H1 (cell line): ENCODE results near the gene TMEM181. TPM values are rescaled to one million over a fixed set of nuclear protein-coding genes. Genes with fewer than 3 reads are reported as not detected.

ENCODE experiments used
- CTCF ChIA-PET: fragments of 300-600 bp; sonication (Branson Sonifier 250); formaldehyde crosslinking; loops from one replicate; lab custom pipeline; 2021; ENCODE audit not compliant: partially characterized antibody; lab: Charles Lee
- POLR2A ChIA-PET: fragments of 300-600 bp; sonication (Branson Sonifier 250); formaldehyde crosslinking; loops from one replicate; lab custom pipeline; 2021; ENCODE audit warnings: inconsistent platforms; ENCODE audit not compliant: partially characterized antibody; lab: Charles Lee
- DNase-seq, 2 experiments: peaks; one replicate each; pipeline versions ENCODE4 v3.0.0 to v3.0.0-alpha.2; 2010 to 2022; ENCODE audit warnings: low spot score in 2 of 2, low read depth in 1 of 2, mixed read lengths in 1 of 2
- FAIRE-seq: peaks from 2 replicates; lab custom pipeline; 2011; peaks lifted over from hg19 to GRCh38; lab: Jason Lieb, UNC
- H2AFZ ChIP-seq: 2 replicates; pipeline ENCODE4 v1.8.1; 2012; ENCODE audit warnings: low read length, inconsistent platforms
- H2AK5ac ChIP-seq: 2 replicates; pipeline ENCODE4 v1.6.1; 2013; ENCODE audit warnings: low read depth, low read length
- H2BK120ac ChIP-seq: replicated peaks from 2 replicates; pipeline ENCODE3; 2013; ENCODE audit warnings: low read depth, low read length, inconsistent platforms
- H2BK12ac ChIP-seq: 2 replicates; pipeline ENCODE4 v1.6.1; 2013; ENCODE audit warnings: low read depth, low read length
- H2BK15ac ChIP-seq: 2 replicates; pipeline ENCODE4 v1.6.1; 2013; ENCODE audit warnings: low read length
- H2BK20ac ChIP-seq: 2 replicates; pipeline ENCODE4 v1.6.1; 2013; ENCODE audit warnings: low read length
- H2BK5ac ChIP-seq: 2 replicates; pipeline ENCODE4 v1.6.1; 2013; ENCODE audit warnings: low read depth, low read length
- H3K14ac ChIP-seq: 2 replicates; pipeline ENCODE4 v1.6.1; 2013; ENCODE audit warnings: inconsistent platforms; ENCODE audit not compliant: insufficient read length
- H3K18ac ChIP-seq: 2 replicates; pipeline ENCODE4 v1.6.1; 2013; ENCODE audit warnings: low read length; ENCODE audit errors: extremely low read depth
- H3K23ac ChIP-seq: 2 replicates; pipeline ENCODE4 v1.6.1; 2013; ENCODE audit warnings: inconsistent platforms; ENCODE audit not compliant: insufficient read length
- H3K23me2 ChIP-seq: 2 replicates; pipeline ENCODE4 v1.6.1; 2013; ENCODE audit warnings: low read depth, low read length
- H3K27ac ChIP-seq: 2 replicates; pipeline ENCODE4 v1.6.1; 2011; ENCODE audit warnings: low read depth, low read length, inconsistent platforms
- H3K27me3 ChIP-seq, 4 experiments: replicated peaks in 1 of 4; 1 replicate in 1 of 4; 2 replicates in 3 of 4; pipeline versions ENCODE4 v1.6.1 to v1.8.1; 2011 to 2013; ENCODE audit warnings: low read length in 3 of 4, mild to moderate bottlenecking in 3 of 4, inconsistent platforms in 2 of 4, mixed read lengths in 2 of 4, moderate library complexity in 1 of 4; ENCODE audit not compliant: control insufficient read depth in 3 of 4, insufficient read depth in 3 of 4; ENCODE audit errors: extremely low read depth in 1 of 4
- H3K36me3 ChIP-seq, 4 experiments: 2 replicates each; pipeline versions ENCODE4 v1.6.1 to v1.8.1; 2011 to 2013; ENCODE audit warnings: mild to moderate bottlenecking in 4 of 4, low read length in 3 of 4, moderate library complexity in 2 of 4, control low read depth in 1 of 4, inconsistent platforms in 1 of 4; ENCODE audit not compliant: insufficient read depth in 4 of 4, control insufficient read depth in 2 of 4
- H3K4ac ChIP-seq: replicated peaks from 2 replicates; pipeline ENCODE3; 2013; ENCODE audit warnings: low read length, low read depth, mixed read lengths, inconsistent platforms; ENCODE audit not compliant: insufficient read length
- H3K4me1 ChIP-seq, 4 experiments: replicated peaks in 1 of 4; 1 replicate in 1 of 4; 2 replicates in 3 of 4; pipeline versions ENCODE4 v1.6.1 to v1.8.1; 2011 to 2013; ENCODE audit warnings: low read length in 3 of 4, inconsistent platforms in 2 of 4, mixed read lengths in 1 of 4; ENCODE audit not compliant: insufficient read depth in 4 of 4, control insufficient read depth in 3 of 4
- H3K4me2 ChIP-seq, 2 experiments: 2 replicates each; pipeline versions ENCODE4 v1.6.1 to v1.8.1; 2011 to 2013; ENCODE audit warnings: low read depth in 2 of 2, low read length in 2 of 2, control low read depth in 1 of 2, inconsistent platforms in 1 of 2, mild to moderate bottlenecking in 1 of 2; ENCODE audit not compliant: insufficient read depth in 1 of 2
- H3K4me3 ChIP-seq, 4 experiments: fragments of 200-600, 300-600 bp in 1 of 4; sonication (generic), shearing (Covaris generic), sonication (Bioruptor Twin) in 1 of 4; 2 replicates each; pipeline versions ENCODE4 v1.5.1 to v1.8.1; 2011 to 2016; ENCODE audit warnings: low read length in 4 of 4, low read depth in 3 of 4, control low read depth in 2 of 4, inconsistent platforms in 2 of 4, mild to moderate bottlenecking in 2 of 4, mixed read lengths in 1 of 4, moderate library complexity in 1 of 4; ENCODE audit not compliant: insufficient read depth in 2 of 4; ENCODE audit errors: extremely low read depth in 1 of 4
- H3K56ac ChIP-seq: replicated peaks from 2 replicates; pipeline ENCODE3; 2013; ENCODE audit warnings: low read depth, mild to moderate bottlenecking, mixed read lengths, low read length, inconsistent platforms; ENCODE audit not compliant: insufficient read length
- H3K79me1 ChIP-seq: 2 replicates; pipeline ENCODE4 v1.6.1; 2013; ENCODE audit warnings: low read depth, low read length, control low read depth
- H3K79me2 ChIP-seq, 2 experiments: 2 replicates each; pipeline versions ENCODE4 v1.6.1 to v1.8.1; 2012 to 2013; ENCODE audit warnings: low read length in 2 of 2, mild to moderate bottlenecking in 2 of 2, inconsistent platforms in 1 of 2; ENCODE audit not compliant: insufficient read depth in 2 of 2, control insufficient read depth in 1 of 2
- H3K9ac ChIP-seq, 4 experiments: replicated peaks in 1 of 4; 1 replicate in 1 of 4; 2 replicates in 3 of 4; pipeline versions ENCODE4 v1.6.1 to v1.8.1; 2011 to 2013; ENCODE audit warnings: low read depth in 3 of 4, low read length in 3 of 4, control low read depth in 2 of 4, mild to moderate bottlenecking in 2 of 4, moderate library complexity in 2 of 4, inconsistent platforms in 1 of 4; ENCODE audit errors: extremely low read depth in 1 of 4
- H3K9me3 ChIP-seq, 2 experiments: 2 replicates each; pipeline versions ENCODE4 v1.6.1 to v1.8.1; 2012 to 2013; ENCODE audit warnings: mild to moderate bottlenecking in 2 of 2, moderate library complexity in 2 of 2, control low read depth in 1 of 2, inconsistent platforms in 1 of 2, low read depth in 1 of 2, low read length in 1 of 2, mixed read lengths in 1 of 2; ENCODE audit not compliant: insufficient read depth in 2 of 2
- H4K20me1 ChIP-seq, 2 experiments: replicated peaks in 1 of 2; 2 replicates each; pipeline versions ENCODE3 to v1.8.1; 2011 to 2013; ENCODE audit warnings: inconsistent platforms in 2 of 2, low read length in 2 of 2, mild to moderate bottlenecking in 1 of 2; ENCODE audit not compliant: insufficient read depth in 2 of 2, control insufficient read depth in 1 of 2
- H4K5ac ChIP-seq: 2 replicates; pipeline ENCODE4 v1.6.1; 2013; ENCODE audit warnings: low read length, low read depth, mixed read lengths, inconsistent platforms; ENCODE audit not compliant: insufficient read length
- H4K8ac ChIP-seq: 2 replicates; pipeline ENCODE4 v1.8.0; 2013; ENCODE audit warnings: mild to moderate bottlenecking, moderate library complexity, low read length, inconsistent platforms; ENCODE audit not compliant: insufficient read depth; ENCODE audit errors: extremely low read depth
- H4K91ac ChIP-seq: replicated peaks from 2 replicates; pipeline ENCODE3; 2013; ENCODE audit warnings: low read length, mixed read lengths, inconsistent platforms; ENCODE audit not compliant: insufficient read length
- CTBP2 ChIP-seq: IDR thresholded peaks from 2 replicates; pipeline ENCODE4 v1.7.0; 2011; ENCODE audit warnings: borderline replicate concordance, mild to moderate bottlenecking, moderate library complexity, mixed read lengths, low read length; ENCODE audit not compliant: insufficient read depth, insufficient read length
- FOSL1 ChIP-seq: IDR thresholded peaks from 2 replicates; pipeline ENCODE4 v1.6.1; 2011; ENCODE audit warnings: mild to moderate bottlenecking, low read depth, low read length, moderate library complexity; ENCODE audit not compliant: insufficient read depth
- JUN ChIP-seq: IDR thresholded peaks from 2 replicates; pipeline ENCODE4 v1.6.1; 2011; ENCODE audit warnings: low read depth, mild to moderate bottlenecking, improper control_type of control experiment, low read length
- PHF8 ChIP-seq: fragments of 200-600 bp; sonication (generic); conservative IDR thresholded peaks from 2 replicates; pipeline ENCODE4 v1.7.1; 2012; ENCODE audit warnings: low read depth, mild to moderate bottlenecking, inconsistent platforms, low read length, moderate library complexity
- SP1 ChIP-seq: IDR thresholded peaks from 2 replicates; pipeline ENCODE4 v1.6.1; 2011; ENCODE audit warnings: low read depth, low read length
- SRF ChIP-seq: IDR thresholded peaks from 2 replicates; pipeline ENCODE4 v1.6.1; 2011; ENCODE audit warnings: mild to moderate bottlenecking, low read depth, low read length, moderate library complexity
- TCF12 ChIP-seq: IDR thresholded peaks from 2 replicates; pipeline ENCODE4 v1.6.1; 2011; ENCODE audit warnings: low read depth, mild to moderate bottlenecking, low read length
- ZNF274 ChIP-seq: IDR thresholded peaks from 2 replicates; pipeline ENCODE4 v1.7.0; 2012; ENCODE audit warnings: low read length, borderline replicate concordance; ENCODE audit errors: extremely low read depth
- WGBS, 2 experiments: shearing (Covaris generic) in 1 of 2; methylation state at CpG; one replicate each; pipeline versions ENCODE4 v1.1.6 to v1.1.7; 2013 to 2015; ENCODE audit warnings: low lambda C conversion rate in 2 of 2, mixed read lengths in 2 of 2, inconsistent platforms in 1 of 2, low coverage in 1 of 2, missing lambda C conversion rate in 1 of 2; ENCODE audit not compliant: insufficient replicate concordance in 2 of 2, insufficient coverage in 1 of 2, insufficient read length in 1 of 2; ENCODE audit errors: extremely low coverage in 1 of 2, missing lambda C conversion rate in 1 of 2; 5-methylcytosine and 5-hydroxymethylcytosine counted together
- polyA plus RNA-seq, 7 experiments: library from polyadenylated mRNA; depleted of rRNA in 3 of 7; stranded (reverse) in 5 of 7; unstranded in 2 of 7; fragments of >200 nt in 5 of 7; fragments of 200-250 nt in 2 of 7; gene quantifications; 1 replicate in 5 of 7; 2 replicates in 1 of 7; 4 replicates in 1 of 7; pipeline versions ENCODE4 v1.2.1 to v1.2.3, GENCODE V29; 2011 to 2013; ENCODE audit warnings: missing spikeins in 2 of 7, mixed read lengths in 2 of 7
- total RNA-seq: library from RNA; stranded (reverse); fragmentation: NEBNext Ultra II Directional; extraction: Animal tissue kit (Norgen Biotek cat#: 25700); gene quantifications from 2 replicates; pipeline ENCODE4 v1.2.1, GENCODE V29; 2021
- TF ChIP-seq, protein P1 (sequence below): IDR thresholded peaks from 2 replicates; pipeline ENCODE4 v1.6.1; 2011; ENCODE audit warnings: low read length, improper control_type of control experiment
- TF ChIP-seq, protein P2 (sequence below): IDR thresholded peaks from 2 replicates; pipeline ENCODE4 v1.6.1; 2012; ENCODE audit warnings: inconsistent platforms

Gene TMEM181
- total and polyA plus RNA-seq, 2 of the 8 experiments (the other 6 are each of a cell fraction or from before 2014, with no cell fraction given), result 8.6 to 19.0 TPM

DNA sequence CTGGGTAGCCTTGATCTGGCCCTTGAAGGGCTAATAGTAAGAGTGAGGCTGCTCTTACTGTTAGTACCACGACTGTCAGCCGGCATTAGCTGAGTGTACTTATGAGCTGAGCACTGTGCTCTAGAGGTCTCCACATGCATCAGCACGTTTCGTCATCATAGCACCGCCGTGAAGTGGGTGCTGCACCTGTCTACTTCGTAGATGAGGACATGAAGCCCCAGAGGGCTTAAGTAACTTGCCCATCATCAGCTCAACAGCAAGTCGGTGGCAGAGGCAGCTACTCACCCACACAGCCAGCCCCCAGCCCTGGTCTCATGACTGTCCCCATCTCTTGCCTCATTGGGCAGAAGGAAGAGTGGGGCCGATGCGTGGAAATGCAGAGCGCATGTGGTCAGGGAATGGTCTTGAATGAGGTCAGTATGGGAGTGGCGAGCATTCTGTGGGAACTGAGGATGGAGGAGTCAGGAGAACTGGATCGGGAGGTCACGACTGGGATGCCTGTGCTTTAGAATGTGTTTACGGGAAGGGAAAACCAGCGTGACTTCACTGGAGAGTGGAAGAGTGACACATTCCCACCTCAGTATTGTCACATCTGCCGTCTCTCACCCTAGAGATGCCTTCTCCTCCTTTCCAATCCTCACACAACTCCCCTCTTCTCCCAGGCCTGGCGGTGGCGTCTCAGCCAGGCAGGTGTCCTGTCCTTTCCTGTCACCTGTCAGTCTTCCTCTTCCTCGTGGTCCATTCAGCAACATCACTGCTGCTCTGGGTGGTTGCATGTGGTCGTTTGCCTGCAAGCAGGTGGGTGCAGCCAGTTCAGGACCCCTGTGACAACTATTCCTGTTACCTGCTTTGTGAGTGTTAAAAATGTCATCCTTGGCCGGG, 95.9 kb downstream of the TMEM181 start:
- no peaks in the 10 kb centered on the region for H3K9me3 ChIP-seq
- H3K79me1 ChIP-seq, result no peaks in the 10 kb centered on the region
- peak overlapping the region; percentile 18; the same call in 1 of the 2 replicates for H4K8ac ChIP-seq
- no peak overlapping the region for H3K27ac ChIP-seq
- ChIA-PET CTCF (interaction anchor here (3.7 kb wide), 1 partner anchor 35 kb away, joined by 20 read pairs; no protein-coding TSS in a partner anchor), POLR2A (interaction anchor here (0.5 to 1.7 kb wide), 3 partner anchors 13 to 239 kb away, joined by 3 read pairs; no protein-coding TSS in a partner anchor)
- no peak for DNase-seq
- H3K9ac ChIP-seq, result no peak overlapping the region
- H3K4me2 ChIP-seq, result no peak overlapping the region
- H2BK120ac ChIP-seq, result no peak overlapping the region
- H4K20me1 ChIP-seq, result no peaks in the 10 kb centered on the region
- no peak overlapping the region for H3K56ac ChIP-seq
- H3K79me2 ChIP-seq, result no peaks in the 10 kb centered on the region
- no peak overlapping the region for H3K4ac ChIP-seq
- no peak overlapping the region for H4K91ac ChIP-seq
- 88% methylated on average over 22 of the region's 22 CpGs; no CpG with 5 or more reads in 1 of the 2 experiments for WGBS, 2 experiments
- no peak overlapping the region for H2BK15ac ChIP-seq
- no peak overlapping the region for H2BK5ac ChIP-seq
- FAIRE-seq, result no peak
- no peaks in the 10 kb centered on the region for H3K27me3 ChIP-seq
- no peak overlapping the region for H4K5ac ChIP-seq
- no peak overlapping the region for H3K4me3 ChIP-seq
- no peak overlapping the region for H3K18ac ChIP-seq
- H3K36me3 ChIP-seq, result no peaks in the 10 kb centered on the region
- no peak overlapping the region for H2AFZ ChIP-seq
- no peak overlapping the region for H3K23ac ChIP-seq
- H2BK20ac ChIP-seq, result no peak overlapping the region
- H3K23me2 ChIP-seq, result no peaks in the 10 kb centered on the region
- peak overlapping the region; percentile 27; the same call in 1 of the 2 replicates for H2BK12ac ChIP-seq
- H3K14ac ChIP-seq, result no peak overlapping the region
- no peak overlapping the region for H2AK5ac ChIP-seq
- 0 out of 7 replicates have a peak, but pooled peaks cover 0 to 3% (median 0%) of the 10 kb centered on the region in 4 experiments for H3K4me1 ChIP-seq
- no peak for TF ChIP-seq JUN
- TF ChIP-seq ZNF274, result no peak
- TF ChIP-seq, protein P1, sequence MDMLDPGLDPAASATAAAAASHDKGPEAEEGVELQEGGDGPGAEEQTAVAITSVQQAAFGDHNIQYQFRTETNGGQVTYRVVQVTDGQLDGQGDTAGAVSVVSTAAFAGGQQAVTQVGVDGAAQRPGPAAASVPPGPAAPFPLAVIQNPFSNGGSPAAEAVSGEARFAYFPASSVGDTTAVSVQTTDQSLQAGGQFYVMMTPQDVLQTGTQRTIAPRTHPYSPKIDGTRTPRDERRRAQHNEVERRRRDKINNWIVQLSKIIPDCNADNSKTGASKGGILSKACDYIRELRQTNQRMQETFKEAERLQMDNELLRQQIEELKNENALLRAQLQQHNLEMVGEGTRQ, result no peak
- TF ChIP-seq, protein P2, sequence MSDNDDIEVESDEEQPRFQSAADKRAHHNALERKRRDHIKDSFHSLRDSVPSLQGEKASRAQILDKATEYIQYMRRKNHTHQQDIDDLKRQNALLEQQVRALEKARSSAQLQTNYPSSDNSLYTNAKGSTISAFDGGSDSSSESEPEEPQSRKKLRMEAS, result no peak
- TF ChIP-seq SP1, result no peak
- no peak for TF ChIP-seq CTBP2
- TF ChIP-seq TCF12, result no peak
- TF ChIP-seq PHF8, result no peak
- no peak for TF ChIP-seq SRF
- no peak for TF ChIP-seq FOSL1
